Liver (tissue), 9 donors: ENCODE results near the gene SYNGR1. TPM values are rescaled to one million over a fixed set of nuclear protein-coding genes. Genes with fewer than 3 reads are reported as not detected.

Source experiments
- DNase-seq: peaks from one replicate; pipeline ENCODE4 v3.0.0-alpha.2; 2017; ENCODE audit warnings: low spot score
- H3K27ac ChIP-seq, 2 donors: one replicate each; pipeline ENCODE4 v1.7.0; 2013; ENCODE audit warnings: inconsistent platforms in 2 of 2, low read length in 2 of 2, control low read depth in 1 of 2, low read depth in 1 of 2, mild to moderate bottlenecking in 1 of 2
- H3K27me3 ChIP-seq, 4 donors: one replicate each; pipeline versions ENCODE4 v1.6.1 to v1.7.0; 2013; ENCODE audit warnings: low read length in 3 of 4, inconsistent platforms in 1 of 4, mild to moderate bottlenecking in 1 of 4, moderate library complexity in 1 of 4; ENCODE audit not compliant: control insufficient read depth in 4 of 4, insufficient read depth in 4 of 4
- H3K36me3 ChIP-seq, 4 donors: one replicate each; pipeline versions ENCODE4 v1.6.1 to v1.7.0; 2013; ENCODE audit warnings: low read length in 3 of 4, mild to moderate bottlenecking in 3 of 4, low read depth in 1 of 4, moderate library complexity in 1 of 4; ENCODE audit not compliant: control insufficient read depth in 4 of 4, insufficient read depth in 3 of 4
- H3K4me1 ChIP-seq, 4 donors: one replicate each; pipeline versions ENCODE4 v1.6.1 to v1.7.0; 2013; ENCODE audit warnings: low read length in 3 of 4, mild to moderate bottlenecking in 3 of 4, moderate library complexity in 1 of 4; ENCODE audit not compliant: control insufficient read depth in 4 of 4, insufficient read depth in 4 of 4
- H3K4me3 ChIP-seq, 3 donors: one replicate each; pipeline versions ENCODE4 v1.6.1 to v1.7.0; 2013; ENCODE audit warnings: low read length in 3 of 3, control low read depth in 1 of 3, low read depth in 1 of 3, mild to moderate bottlenecking in 1 of 3
- H3K9ac ChIP-seq, 2 donors: one replicate each; pipeline ENCODE4 v1.7.0; 2013; ENCODE audit warnings: low read length in 2 of 2, mild to moderate bottlenecking in 2 of 2, moderate library complexity in 2 of 2, control low read depth in 1 of 2, low read depth in 1 of 2
- H3K9me3 ChIP-seq, 4 donors: one replicate each; pipeline versions ENCODE4 v1.6.1 to v1.7.0; 2013; ENCODE audit warnings: low read length in 3 of 4; ENCODE audit not compliant: control insufficient read depth in 4 of 4
- ATF3 ChIP-seq: IDR thresholded peaks from 2 replicates; pipeline ENCODE4 v1.6.1; 2016; ENCODE audit warnings: antibody characterized with exemption
- EGR1 ChIP-seq, 2 donors: IDR thresholded peaks; 2 replicates each; pipeline ENCODE4 v1.6.1; 2016 to 2018; ENCODE audit warnings: antibody characterized with exemption in 2 of 2, low read depth in 2 of 2
- FOXA1 ChIP-seq: IDR thresholded peaks from 2 replicates; pipeline ENCODE4 v1.6.1; 2016; ENCODE audit warnings: antibody characterized with exemption
- GABPA ChIP-seq, 2 donors: IDR thresholded peaks in 1 of 2; conservative IDR thresholded peaks in 1 of 2; 2 replicates each; pipeline ENCODE4 v1.6.1; 2016; ENCODE audit warnings: antibody characterized with exemption in 2 of 2, mild to moderate bottlenecking in 1 of 2, moderate library complexity in 1 of 2
- HNF4A ChIP-seq, 2 donors: conservative IDR thresholded peaks; 2 replicates each; pipeline ENCODE4 v1.6.1; 2016; ENCODE audit warnings: antibody characterized with exemption in 2 of 2, mild to moderate bottlenecking in 2 of 2
- HNF4G ChIP-seq: IDR thresholded peaks from 2 replicates; pipeline ENCODE4 v1.6.1; 2016; ENCODE audit warnings: antibody characterized with exemption
- JUND ChIP-seq, 2 donors: IDR thresholded peaks; 2 replicates each; pipeline ENCODE4 v1.6.1; 2016; ENCODE audit warnings: antibody characterized with exemption in 2 of 2
- MAX ChIP-seq: IDR thresholded peaks from 2 replicates; pipeline ENCODE4 v1.6.1; 2016; ENCODE audit warnings: antibody characterized with exemption
- RAD21 ChIP-seq, 2 donors: IDR thresholded peaks; 2 replicates each; pipeline ENCODE4 v1.6.1; 2016; ENCODE audit warnings: antibody characterized with exemption in 2 of 2, mild to moderate bottlenecking in 2 of 2
- RXRA ChIP-seq, 2 donors: IDR thresholded peaks; 2 replicates each; pipeline ENCODE4 v1.6.1; 2017 to 2018; ENCODE audit warnings: antibody characterized with exemption in 2 of 2, mild to moderate bottlenecking in 1 of 2
- SP1 ChIP-seq: IDR thresholded peaks from 2 replicates; pipeline ENCODE4 v1.6.1; 2018; ENCODE audit warnings: antibody characterized with exemption, mild to moderate bottlenecking
- TAF1 ChIP-seq: conservative IDR thresholded peaks from 2 replicates; pipeline ENCODE4 v1.6.1; 2016; ENCODE audit warnings: antibody characterized with exemption, mild to moderate bottlenecking
- YY1 ChIP-seq: IDR thresholded peaks from 2 replicates; pipeline ENCODE4 v1.6.1; 2016; ENCODE audit warnings: antibody characterized with exemption, mild to moderate bottlenecking
- WGBS: extraction: QIAGEN DNeasy Blood & Tissue Kit; methylation state at CpG from one replicate; pipeline ENCODE4 v1.1.7; 2013; 5-methylcytosine and 5-hydroxymethylcytosine counted together
- polyA plus RNA-seq, 2 donors: library from polyadenylated mRNA; stranded (reverse) in 1 of 2; unstranded in 1 of 2; fragments of 200-250 nt in 1 of 2; fragments of >200 nt in 1 of 2; fragmentation: Nextera tagmentation in 1 of 2; extraction: Ambion mirVana in 1 of 2; gene quantifications; one replicate each; pipeline versions ENCODE4 v1.2.1 to v1.2.3, GENCODE V29; 2013 to 2015
- total RNA-seq, 2 donors: library from RNA; depleted of rRNA; stranded (reverse); fragments of >200 nt; gene quantifications; one replicate each; pipeline ENCODE4 v1.2.3, GENCODE V29; 2014
- TF ChIP-seq, protein P1 (sequence below): IDR thresholded peaks from 2 replicates; pipeline ENCODE4 v1.6.1; 2016; ENCODE audit warnings: antibody characterized with exemption
- donor health status: healthy.
- donor health status: healthy.
- donor health status: healthy.
- donor health status: healthy.
- donor health status: healthy.

Gene SYNGR1
- total and polyA plus RNA-seq, 4 donors = 1.8 to 21.9 (median 5.2) TPM

DNA sequence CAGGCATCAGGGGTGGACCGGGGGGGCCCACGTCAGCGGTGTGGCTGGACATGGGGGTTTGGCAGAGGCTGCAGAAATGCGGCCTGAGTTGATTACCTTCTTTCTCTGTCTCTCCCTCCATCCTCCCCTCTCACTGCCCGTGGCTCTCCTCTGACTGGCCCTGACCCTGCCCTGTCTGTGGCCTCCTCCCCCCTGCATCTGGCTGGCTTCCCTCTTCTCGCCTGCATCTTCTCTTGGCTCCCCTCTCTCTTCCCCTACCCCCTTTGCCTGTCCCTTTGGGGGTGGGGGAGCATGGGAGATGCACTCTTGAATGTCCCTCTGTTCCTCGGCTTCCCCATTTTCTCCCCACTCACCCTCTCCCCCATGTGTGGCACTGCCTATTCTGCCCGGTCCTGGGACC, 25.9 kb downstream of the SYNGR1 start:
- TF ChIP-seq, protein P1, sequence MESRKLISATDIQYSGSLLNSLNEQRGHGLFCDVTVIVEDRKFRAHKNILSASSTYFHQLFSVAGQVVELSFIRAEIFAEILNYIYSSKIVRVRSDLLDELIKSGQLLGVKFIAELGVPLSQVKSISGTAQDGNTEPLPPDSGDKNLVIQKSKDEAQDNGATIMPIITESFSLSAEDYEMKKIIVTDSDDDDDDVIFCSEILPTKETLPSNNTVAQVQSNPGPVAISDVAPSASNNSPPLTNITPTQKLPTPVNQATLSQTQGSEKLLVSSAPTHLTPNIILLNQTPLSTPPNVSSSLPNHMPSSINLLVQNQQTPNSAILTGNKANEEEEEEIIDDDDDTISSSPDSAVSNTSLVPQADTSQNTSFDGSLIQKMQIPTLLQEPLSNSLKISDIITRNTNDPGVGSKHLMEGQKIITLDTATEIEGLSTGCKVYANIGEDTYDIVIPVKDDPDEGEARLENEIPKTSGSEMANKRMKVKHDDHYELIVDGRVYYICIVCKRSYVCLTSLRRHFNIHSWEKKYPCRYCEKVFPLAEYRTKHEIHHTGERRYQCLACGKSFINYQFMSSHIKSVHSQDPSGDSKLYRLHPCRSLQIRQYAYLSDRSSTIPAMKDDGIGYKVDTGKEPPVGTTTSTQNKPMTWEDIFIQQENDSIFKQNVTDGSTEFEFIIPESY = no peak
- no peak for TF ChIP-seq YY1
- no peak for TF ChIP-seq GABPA (IDR thresholded peaks at IDR 0.05 in 1 of 2, conservative IDR thresholded peaks at IDR 0.05 in 1 of 2)
- no peak for TF ChIP-seq RXRA (IDR thresholded peaks at IDR 0.05)
- TF ChIP-seq EGR1 (IDR thresholded peaks at IDR 0.05; ENCODE audit: low read depth in 2 of 2) = no peak
- no peak for TF ChIP-seq JUND (IDR thresholded peaks at IDR 0.05)
- no peak for TF ChIP-seq RAD21 (IDR thresholded peaks at IDR 0.05)
- TF ChIP-seq FOXA1 = no peak
- no peak for TF ChIP-seq TAF1
- no peak for TF ChIP-seq HNF4G
- no peak for TF ChIP-seq ATF3
- TF ChIP-seq MAX = no peak
- TF ChIP-seq HNF4A (conservative IDR thresholded peaks at IDR 0.05) = no peak
- H3K36me3 ChIP-seq = no peaks in the 10 kb centered on the region
- H3K9me3 ChIP-seq = no peaks in the 10 kb centered on the region
- no peak overlapping the region for H3K4me3 ChIP-seq
- no peak overlapping the region for H3K27ac ChIP-seq
- H3K27me3 ChIP-seq = no peaks in the 10 kb centered on the region
- DNase-seq = no peak
- peaks cover 3 to 7% (median 3%) of the 10 kb centered on the region in 4 donors for H3K4me1 ChIP-seq
- no peak overlapping the region for H3K9ac ChIP-seq
- 82% methylated on average over 8 of the region's 8 CpGs for WGBS

- Histone ChIP-seq H3K9me3 (no peaks in the 10 kb centered on the region), H3K36me3 (no peaks in the 10 kb centered on the region), H3K4me1 (no peaks in the 10 kb centered on the region), H3K27ac (no peak overlapping the region), H3K4me3 (no peak overlapping the region), H3K9ac (no peak overlapping the region), H3K27me3 (no peaks in the 10 kb centered on the region)
- WGBS = 85% methylated on average over 15 of the region's 15 CpGs
- no peak for DNase-seq
- TF ChIP-seq ATF3 (no peak), SP1 (no peak), JUND (IDR thresholded peaks at IDR 0.05) (no peak), FOXA1 (no peak), MAX (no peak), RAD21 (IDR thresholded peaks at IDR 0.05) (no peak), TAF1 (no peak), HNF4A (conservative IDR thresholded peaks at IDR 0.05) (no peak)
- TF ChIP-seq, protein P1 = no peak
Observed at GRCh38 chr22:39379756-39380730, 30.3 kb downstream of the SYNGR1 start.
